Amygdala (tissue), 56 donors: ENCODE measurements around the gene TMED6.

Source experiments
- DNase-seq, 56 donors: peaks; one replicate each; lab custom pipeline; 2025; lab: John Stamatoyannopoulos, UW

The TMED6 gene

GRCh38 chr16:69351309-69352027, at the start of gene TMED6:
TSS of gene TMED6 (minus strand) at chr16:69351786. CDS start at chr16:69351753, 33 bp downstream.
- DNase-seq: no peak

GRCh38 chr16:69399361-69399760, 47.8 kb upstream of the TMED6 start:
- DNase-seq: no peak

GRCh38 chr16:69397821-69398521, 46.4 kb upstream of the TMED6 start:
- DNase-seq: peak in 40 of 56 donors; percentile 4 to 72 (median 28)

GRCh38 chr16:69396187-69397061, 44.8 kb upstream of the TMED6 start:
- DNase-seq: peak in 42 of 56 donors; percentile 3 to 87 (median 36)

GRCh38 chr16:69395859-69396186, 44.2 kb upstream of the TMED6 start:
- no peak for DNase-seq

- no peak for DNase-seq
Observed at GRCh38 chr16:69393898-69394849, 42.6 kb upstream of the TMED6 start.

GRCh38 chr16:69386596-69386995, 35.0 kb upstream of the TMED6 start:
- no peak for DNase-seq

- DNase-seq: no peak
Observed at GRCh38 chr16:69384974-69385373, 33.4 kb upstream of the TMED6 start.

GRCh38 chr16:69382421-69382820, 30.8 kb upstream of the TMED6 start:
- no peak for DNase-seq

- DNase-seq: no peak
Observed at GRCh38 chr16:69381231-69381630, 29.6 kb upstream of the TMED6 start.

GRCh38 chr16:69378760-69379159, 27.2 kb upstream of the TMED6 start:
- no peak for DNase-seq

GRCh38 chr16:69378036-69378435, 26.4 kb upstream of the TMED6 start:
- no peak for DNase-seq

GRCh38 chr16:69376393-69377059, 24.9 kb upstream of the TMED6 start:
- no peak for DNase-seq

GRCh38 chr16:69373019-69373418, 21.4 kb upstream of the TMED6 start:
- no peak for DNase-seq

GRCh38 chr16:69371564-69371963, 20.0 kb upstream of the TMED6 start:
- no peak for DNase-seq

GRCh38 chr16:69368866-69369265, 17.3 kb upstream of the TMED6 start:
- DNase-seq: no peak

GRCh38 chr16:69367980-69368379, 16.4 kb upstream of the TMED6 start:
- DNase-seq: no peak

- DNase-seq: no peak
Observed at GRCh38 chr16:69366431-69366830, 14.8 kb upstream of the TMED6 start.

GRCh38 chr16:69365901-69366300, 14.3 kb upstream of the TMED6 start:
- DNase-seq: no peak

- DNase-seq: no peak
Observed at GRCh38 chr16:69364088-69364487, 12.5 kb upstream of the TMED6 start.
